NCI-H446 (cell line): ENCODE data around the gene TMCO1.
"Not testable (repeated sequence)": the region's sequence is repeated elsewhere in the genome, so short reads cannot be mapped to it uniquely, and the experiment has no call there.

ENCODE experiments used
- DNase-seq, 2 experiments: peaks; one replicate each; lab custom pipeline; 2025; lab: John Stamatoyannopoulos, UW

Gene TMCO1

DNA sequence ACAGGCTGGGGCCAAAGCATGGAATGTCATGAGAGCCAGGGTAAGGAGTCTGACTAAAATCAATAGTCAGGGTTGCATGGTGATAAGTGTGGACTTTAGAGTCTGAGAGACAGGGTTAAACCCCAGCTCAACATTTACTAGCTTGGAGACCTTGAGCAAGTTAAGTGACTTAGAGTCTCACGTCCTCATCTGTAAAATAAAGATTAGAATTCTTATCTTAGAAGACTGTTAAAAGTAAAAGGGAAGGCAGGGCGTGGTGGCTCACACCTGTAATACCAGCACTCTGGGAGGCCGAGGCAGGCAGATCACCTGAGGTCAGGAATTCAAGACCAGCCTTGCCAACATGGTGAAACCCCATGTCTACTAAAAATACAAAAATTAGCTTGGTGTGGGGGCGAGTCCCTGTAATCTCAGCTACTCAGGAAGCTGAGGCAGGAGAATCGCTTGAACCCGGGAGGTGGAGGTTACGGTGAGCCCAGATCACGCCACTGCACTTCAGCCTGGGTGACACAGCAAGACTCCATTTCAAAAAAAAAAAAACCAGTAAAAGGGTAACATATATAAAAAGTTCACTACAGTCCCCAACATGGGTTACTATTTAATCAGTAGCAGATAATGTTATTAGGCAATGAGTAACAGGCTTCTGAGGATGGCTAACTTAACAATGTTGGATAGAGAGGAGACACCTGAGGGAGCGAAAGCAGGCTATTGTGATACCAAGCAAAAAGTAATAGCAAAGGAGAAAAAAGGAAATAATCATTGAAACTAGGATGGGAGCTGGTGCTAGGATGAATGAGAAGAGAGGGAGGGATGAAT is 20.8 kb downstream of the TMCO1 start:
- DNase-seq: no peak

DNA sequence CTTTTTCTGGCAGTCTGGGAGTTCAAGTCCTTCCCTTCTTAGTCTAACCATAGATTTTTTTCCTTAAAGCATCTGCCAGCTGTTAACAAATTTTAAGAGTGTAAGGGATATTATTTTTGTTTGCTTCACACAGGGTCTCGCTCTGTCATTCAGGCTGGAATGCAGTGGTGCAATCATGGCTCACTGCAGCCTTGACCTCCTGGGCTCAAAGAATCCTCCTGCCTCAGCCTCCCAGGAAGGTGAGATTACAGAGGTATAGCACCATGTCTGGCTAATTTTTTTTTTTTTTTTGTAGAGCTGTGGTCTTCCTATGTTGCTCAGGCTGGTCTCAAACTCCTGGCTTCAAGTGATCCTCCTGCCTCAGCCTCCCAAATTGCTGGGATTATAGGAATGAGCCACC is 23.8 kb downstream of the TMCO1 start:
- not testable (repeated sequence) for DNase-seq

DNA sequence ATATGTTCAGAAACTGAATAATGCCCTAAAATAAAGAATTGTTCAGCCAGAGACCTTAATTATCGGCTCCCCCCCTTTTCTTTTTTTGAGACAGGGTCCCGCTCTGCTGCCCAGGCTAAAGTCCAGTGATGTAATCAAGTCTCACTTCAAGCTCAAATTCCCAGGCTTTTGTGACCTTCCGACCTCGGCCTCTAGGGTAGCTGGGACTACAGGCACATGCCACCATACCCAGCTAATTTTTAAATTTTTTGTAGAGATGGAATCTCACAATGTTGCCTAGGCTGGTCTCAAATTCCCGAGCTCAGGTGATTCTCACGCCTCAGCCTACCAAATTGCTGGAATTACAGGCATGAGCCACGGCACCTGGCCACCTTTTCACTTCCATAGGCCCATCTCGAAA is 26.5 kb downstream of the TMCO1 start:
- DNase-seq: no peak

DNA sequence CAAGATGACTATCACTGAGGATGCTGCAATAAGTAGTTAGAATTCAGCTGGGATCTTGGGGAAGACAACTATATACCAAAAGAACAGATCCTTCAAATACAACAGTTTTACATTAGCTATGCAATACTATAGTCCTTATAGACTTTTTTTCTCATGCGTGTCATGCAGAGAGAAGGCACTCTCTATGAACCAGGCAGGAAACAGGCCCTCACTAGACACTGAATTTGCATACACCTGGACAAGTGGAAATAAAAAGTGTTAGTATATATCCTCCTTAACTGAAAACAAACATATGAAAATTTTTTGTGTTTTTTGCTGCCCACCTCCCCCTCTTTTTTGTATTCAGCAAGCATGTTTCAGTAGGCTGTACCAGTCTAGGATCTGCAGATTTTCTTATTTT is 29.9 kb downstream of the TMCO1 start:
- DNase-seq: no peak

DNA sequence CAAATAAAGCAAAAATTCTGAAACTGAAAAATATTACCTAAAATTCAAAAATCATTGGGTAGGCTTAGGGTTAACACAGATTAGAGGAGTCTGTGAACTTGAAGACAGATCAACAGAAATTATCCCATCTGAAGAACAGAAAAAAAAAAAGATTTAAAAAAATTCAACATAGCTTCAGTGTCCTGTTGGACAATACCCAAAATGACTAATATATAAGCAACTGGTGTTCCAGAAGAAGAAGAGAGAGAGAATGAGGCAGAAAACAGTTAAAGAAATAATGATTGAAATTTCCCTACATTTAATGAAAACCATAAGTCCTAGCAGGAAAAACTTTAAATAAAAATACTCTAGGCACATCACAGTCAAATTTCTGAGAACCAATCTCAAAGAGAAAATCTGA is 31.5 kb downstream of the TMCO1 start:
- DNase-seq: no peak

DNA sequence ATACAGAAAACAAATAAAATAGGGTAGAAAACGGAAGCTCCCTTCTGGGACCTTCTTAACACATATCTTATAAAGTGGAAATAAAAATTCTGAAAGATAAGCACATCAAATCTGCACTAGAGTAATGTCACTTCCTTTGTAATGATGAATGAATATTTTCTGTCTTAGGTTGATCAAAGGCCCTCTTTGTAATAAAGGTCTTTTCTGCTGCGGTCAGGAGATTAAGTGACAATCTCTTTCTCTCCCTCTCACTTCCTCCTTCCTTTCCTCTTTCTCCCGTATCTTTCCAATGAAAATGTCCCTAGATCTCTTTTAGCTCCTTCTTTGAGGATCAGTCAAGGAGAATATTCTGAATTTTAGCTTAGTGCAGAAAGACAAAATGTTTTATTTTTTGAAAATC is 33.8 kb downstream of the TMCO1 start:
- DNase-seq: no peak

DNA sequence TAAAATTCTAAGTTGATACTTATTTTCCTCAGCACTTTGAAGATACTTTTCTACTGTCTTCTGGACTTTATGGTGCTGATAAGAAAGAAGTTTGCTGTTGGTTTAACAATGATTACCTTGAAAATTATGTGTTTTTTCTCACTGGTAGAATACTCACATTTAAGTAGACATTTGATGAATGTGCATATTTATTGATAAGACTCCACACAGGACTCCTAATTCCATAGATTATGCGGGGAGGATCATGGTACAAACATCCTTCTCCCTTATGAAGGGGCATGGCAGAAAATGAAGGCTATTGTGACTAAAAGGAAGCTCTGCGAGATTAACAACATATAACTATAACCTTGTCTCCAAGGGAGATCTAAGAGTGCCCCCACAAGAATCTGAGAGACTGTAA is 41.8 kb downstream of the TMCO1 start:
- DNase-seq: no peak

DNA sequence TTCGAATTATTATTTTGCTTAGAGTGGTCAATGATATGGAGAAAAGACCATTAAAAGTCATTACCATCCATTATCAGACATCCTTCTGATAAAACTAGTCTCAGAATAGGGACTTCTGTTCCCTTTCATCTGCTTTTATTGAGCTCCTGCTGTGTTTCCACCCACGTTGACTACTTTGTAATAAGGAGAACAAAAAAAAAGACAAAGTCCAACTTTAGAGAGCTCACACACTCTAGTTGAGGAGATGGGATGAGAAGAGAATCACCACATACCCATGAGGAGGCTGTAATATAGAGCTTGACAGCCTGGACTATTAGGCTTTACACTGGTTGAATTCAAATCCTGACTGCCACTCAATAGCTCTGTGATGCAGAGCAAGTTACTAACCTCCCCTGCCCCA is 42.5 kb downstream of the TMCO1 start:
- no peak for DNase-seq

DNA sequence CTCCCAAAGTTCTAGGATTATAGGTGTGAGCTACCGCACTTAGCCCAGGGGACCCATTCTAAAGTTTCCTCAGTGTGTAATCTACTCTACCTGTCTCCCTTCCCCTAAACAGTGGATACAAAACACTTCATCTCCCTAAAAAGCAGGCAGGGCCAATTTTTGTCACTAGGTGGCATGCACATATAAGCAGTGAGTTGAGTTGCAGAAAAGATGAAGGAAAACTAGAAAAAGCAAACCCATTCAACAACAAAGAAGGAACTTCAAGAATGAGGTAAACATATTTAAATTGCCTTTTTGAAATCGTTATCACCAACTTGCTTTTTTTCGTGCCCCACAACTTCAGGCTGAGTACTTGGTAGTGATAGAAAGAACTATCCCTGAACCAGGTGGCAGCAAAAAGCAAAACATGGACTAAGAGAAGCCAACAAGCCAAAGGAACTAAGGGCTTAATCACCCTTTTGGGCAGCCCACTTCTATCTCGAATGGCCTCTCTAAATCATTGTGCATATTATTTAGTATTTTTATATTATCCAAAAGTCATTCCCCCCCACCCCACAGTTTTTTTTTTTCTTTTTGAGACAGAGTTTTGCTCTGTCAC is 50.7 kb downstream of the TMCO1 start:
- DNase-seq: peak; percentile 42 to 67

DNA sequence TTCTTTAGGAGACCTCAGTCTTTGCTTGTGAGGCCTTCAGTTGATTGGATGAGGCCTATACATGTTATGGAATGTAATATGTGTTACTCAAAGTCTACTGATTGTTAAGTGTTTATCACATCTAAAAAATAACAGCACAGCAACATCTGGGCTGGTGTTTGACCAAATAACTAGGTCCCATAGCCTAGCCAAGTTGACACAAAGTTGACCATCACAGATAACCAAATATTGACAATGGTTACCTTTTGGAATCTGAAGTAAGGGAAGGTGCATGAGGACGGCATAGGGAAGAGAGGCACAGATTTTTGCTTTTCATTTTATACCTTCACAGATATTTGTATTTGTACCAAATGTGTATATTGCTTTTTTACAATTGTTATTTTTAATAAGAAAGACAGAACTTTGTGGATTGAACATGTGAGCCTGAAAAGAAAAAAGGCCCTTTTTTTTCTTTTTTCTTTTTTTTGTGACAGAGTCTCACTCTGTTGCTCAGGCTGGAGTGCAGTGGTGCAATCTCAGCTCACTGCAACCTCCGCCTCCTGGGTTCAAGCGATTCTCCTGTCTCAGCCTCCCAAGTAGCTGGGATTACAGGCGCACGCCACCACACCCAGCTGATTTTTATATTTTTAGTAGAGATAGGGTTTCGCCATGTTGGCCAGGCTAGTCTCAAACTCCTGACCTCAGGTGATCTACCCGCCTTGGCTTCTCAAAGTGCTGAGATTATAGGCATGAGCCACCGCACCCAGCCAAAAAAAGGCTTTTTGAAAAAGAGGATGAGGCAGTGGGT is 52.2 kb downstream of the TMCO1 start:
- DNase-seq: not testable (repeated sequence)

DNA sequence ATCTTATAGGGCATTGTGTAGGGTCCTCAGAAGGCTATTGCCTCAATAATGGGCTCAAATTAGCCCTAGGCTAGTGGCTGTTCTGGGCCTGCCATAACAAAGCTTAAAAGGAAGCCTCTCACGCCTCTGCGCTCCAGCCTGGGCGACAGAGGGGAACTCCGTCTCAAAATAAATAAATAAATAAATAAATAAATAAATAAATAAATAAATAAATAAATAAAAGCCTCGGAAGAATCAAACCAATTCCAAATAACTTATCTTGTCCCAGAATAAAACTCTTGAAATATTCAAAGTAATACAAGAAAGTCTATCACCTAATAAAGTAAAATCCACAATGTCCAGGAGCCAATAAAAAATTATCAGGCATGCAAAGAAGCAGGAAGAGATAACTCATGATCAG is 55.9 kb downstream of the TMCO1 start:
- no peak for DNase-seq

DNA sequence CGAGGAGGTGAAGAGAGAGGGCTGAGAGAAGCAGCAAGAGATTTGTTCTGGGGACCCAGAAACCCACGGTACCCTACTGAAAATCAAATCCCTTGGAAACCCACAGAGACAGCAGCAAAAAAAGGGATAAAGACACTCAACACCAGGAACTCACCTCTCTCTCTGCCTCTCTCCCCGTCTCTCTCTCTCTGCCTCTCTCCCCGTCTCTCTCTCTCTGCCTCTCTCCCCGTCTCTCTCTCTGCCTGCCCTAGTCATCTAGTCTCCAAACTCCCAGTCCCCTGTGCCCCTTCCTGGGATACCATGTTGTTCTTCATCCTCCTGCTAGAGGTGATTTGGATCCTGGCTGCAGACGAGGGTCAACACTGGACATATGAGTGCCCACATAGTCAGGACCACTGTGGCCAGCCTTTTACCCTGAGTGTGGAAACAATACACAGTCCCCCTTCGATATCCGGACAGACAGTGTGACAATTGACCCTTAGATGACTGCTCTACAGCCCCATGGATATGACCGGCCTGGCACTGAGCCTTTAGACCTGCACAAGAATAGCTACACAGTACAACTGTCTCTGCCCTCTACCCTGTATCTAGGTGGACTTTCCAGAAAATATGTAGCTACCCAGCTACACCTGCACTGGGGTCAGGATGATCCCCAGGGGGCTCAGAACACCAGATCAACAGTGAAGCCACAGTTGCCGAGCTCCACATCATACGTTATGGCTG is 60.5 kb downstream of the TMCO1 start:
- no peak for DNase-seq

DNA sequence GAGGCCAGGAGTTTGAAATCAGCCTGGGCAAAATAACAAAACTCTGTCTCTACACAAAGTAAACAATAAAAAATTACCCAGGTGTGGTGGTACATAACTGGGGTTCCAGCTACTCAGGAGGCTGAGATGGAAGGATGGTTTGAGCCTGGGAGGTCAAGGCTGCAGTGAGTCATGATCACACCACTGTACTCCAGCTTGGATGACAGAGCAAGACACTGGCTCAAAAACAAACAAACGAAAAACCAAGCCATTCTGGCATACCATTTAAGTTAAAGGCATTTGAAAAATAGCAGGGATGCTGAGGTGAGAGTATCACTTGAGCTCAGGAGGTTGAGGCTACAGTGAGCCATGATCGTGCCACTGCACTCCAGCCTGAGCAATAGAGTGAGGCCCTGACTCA is 65.0 kb downstream of the TMCO1 start:
- no peak for DNase-seq

DNA sequence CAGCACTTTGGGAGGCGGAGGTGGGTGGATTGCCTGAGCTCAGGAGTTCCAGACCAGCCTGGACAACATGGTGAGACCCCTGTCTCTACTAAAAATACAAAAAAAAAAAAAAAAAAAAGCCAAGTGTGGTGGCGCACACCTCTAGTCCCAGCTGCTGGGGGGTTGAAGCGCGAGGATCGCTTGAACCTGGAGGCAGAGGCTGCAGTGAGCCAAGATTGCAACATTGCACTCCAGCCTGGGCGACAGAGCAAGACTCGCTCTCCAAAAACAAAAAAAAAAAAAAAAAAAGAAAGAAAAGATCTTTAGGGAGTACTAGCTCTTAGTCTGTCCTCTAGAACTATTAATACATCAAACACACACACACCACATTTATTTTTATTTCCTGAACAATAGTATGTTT is 66.7 kb downstream of the TMCO1 start:
- DNase-seq: not testable (repeated sequence)

DNA sequence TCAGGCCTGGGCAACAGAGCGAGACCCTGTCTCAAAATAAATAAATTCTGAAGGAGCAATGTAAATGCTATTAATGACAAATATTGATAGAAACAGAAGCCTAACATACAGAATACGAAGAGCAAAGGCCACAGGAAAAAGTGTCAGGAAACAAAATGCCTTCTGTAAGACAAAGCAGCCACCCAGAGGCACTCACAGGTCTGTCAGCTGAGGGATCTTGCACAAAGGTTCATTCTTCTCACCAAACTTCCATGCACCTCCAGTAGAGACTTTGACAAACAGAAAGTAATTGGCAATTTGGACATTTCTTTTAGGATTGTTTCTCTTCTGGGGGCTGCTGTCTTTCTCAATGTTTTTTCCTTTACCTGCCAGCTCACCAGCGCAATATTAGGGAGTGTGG is 69.1 kb downstream of the TMCO1 start:
- DNase-seq: no peak

DNA sequence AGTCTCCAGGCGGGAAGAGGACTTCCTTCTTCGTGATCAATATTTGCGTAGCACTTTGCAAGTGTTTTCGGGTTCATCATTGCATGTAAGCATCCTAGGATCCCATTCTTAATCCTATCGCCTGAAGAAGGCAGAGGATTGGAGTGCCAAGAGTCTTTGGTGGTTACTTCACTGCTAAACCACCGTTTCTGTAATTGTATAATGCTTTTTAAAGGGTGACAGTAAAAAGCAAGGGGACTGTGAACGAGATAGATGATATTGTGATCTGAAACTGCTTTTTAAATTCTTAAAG is 70.0 kb downstream of the TMCO1 start:
- no peak for DNase-seq

DNA sequence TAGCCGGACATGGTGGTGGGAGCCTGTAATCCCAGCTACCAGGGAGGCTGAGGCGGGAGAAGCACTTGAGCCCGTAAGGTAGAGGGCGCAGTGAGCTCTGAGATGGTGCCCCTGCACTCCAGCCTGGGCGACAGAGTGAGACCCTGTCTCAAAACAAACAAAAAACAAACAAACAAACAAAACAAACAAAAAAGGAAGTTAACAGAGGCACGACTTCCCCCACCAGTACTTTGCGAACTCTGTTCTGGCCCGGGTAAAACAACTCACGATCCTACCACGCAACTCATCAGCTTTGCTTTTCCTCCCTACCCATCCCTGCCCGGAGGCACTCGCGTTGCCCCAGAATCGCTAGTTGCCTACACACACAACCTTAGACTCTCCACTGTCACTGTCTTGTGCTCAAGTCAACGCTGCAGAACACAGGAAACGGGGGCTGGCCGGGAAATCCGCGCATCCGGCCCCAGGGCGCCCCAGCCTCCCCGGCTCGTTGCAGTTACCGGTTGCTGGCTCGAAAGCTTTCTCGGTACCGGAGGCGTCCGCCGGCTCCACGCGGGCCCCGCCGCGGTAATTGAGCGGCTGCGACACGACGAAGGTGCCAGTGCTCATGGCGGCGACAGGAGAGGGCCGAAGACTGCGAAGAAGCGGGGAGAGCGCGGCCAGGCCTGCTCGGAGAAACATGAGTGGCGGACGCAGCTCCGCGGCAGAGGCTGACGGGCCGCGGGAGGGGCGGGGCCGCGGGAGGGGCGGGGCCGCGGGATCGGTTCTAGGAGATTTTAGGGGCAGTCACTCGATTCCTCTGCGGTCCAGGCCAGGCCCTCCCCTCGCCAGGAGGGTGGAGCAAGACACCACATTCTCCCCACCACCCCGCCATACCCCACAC is 70.5 kb downstream of the TMCO1 start, which contains the start of gene ALDH9A1:
Gene ALDH9A1, minus strand, starts transcription at position 682 of the 880 bp plus-strand sequence. Its CDS starts 4 bp downstream, at position 678.
- DNase-seq: peak; percentile 60 to 94

DNA sequence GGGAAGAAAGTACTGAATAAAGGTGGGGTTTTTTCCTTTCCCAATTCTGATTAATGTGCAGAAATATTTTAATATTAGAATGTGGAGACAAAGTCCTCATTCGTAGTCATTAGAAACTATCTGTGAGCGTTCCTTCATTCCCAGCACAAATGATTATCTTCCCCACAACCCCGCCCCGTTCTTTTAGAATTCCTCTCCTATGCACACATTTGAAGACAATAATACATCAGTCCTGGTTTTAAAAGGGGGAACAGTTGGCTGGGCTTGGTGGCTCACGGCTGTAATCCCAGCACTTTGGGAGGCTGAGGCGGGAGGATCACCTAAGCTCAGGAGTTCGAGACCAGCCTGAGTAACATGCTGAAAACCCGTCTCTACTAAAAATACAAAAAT is 71.2 kb downstream of the TMCO1 start:
- DNase-seq: no peak

DNA sequence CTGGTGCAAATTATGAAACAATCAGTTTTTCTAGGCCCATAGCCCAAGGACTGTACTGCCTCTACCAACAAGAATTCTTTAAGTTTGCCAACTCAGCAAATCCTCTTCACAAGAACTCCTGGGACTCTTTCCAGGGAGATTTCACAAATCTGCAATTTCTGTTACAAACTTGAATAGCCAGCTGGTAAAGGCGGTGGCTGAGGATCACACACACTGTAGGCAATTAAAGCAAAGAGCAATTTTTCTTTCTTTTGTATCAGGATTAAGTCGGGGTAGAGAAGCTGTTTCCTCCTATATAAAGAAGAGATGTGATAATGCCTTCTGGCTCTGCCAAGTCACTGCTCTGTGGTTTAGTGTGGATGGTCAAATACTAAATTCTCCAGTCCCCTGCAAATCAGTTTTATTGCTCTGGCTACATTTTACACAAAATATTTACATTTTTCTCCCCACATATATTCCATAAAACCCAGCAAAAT is 72.0 kb downstream of the TMCO1 start:
- DNase-seq: peak; percentile 56 to 76

DNA sequence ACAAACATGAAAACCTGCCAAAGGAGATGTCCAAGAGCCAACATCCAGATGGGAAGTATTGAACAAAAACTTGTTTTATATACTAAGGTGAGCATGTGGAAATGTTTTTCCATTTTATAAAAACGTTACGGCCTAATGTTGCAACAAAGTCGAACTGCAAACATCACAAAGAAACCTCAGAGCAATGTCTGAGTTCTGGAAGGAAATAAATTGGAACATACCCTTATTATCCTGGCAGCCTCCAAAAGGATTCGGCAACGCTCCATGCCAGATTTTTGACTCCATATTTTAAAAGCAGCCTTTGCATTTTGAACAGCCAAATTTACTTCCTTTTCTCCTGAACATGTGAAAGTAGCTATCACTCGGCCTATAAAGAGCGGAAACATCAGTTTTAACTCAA is 73.6 kb downstream of the TMCO1 start:
- DNase-seq: peak; percentile 50 to 64

DNA sequence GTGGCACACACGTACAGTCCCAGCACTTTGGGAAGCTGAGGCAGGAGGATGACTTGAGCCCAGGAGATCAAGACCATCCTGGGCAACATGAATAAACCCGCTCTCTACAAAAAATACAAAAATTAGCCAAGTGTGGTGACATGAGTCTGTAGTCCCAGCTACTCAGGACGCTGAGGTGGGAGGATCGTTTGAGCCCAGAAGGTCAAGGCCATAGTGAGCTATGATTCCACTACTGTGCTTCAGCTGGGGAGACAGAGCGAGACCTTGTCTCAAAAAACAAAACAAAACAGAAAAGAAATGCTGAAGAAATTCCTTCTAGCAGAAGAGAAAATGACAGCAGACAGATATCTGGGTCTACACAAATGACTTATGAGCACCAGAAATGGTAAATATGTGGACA is 80.6 kb downstream of the TMCO1 start:
- DNase-seq: no peak
